SH-SY5Y (cell line): ENCODE measurements around the gene GATB.

ENCODE experiments used
- GATA2 ChIP-seq: IDR thresholded peaks from 2 replicates; pipeline ENCODE4 v1.6.1; 2011; ENCODE audit warnings: mild to moderate bottlenecking, low read depth, low read length
- GATA3 ChIP-seq: IDR thresholded peaks from 2 replicates; pipeline ENCODE4 v1.6.1; 2011; ENCODE audit warnings: low read depth, mild to moderate bottlenecking, low read length, moderate library complexity

Gene GATB

DNA sequence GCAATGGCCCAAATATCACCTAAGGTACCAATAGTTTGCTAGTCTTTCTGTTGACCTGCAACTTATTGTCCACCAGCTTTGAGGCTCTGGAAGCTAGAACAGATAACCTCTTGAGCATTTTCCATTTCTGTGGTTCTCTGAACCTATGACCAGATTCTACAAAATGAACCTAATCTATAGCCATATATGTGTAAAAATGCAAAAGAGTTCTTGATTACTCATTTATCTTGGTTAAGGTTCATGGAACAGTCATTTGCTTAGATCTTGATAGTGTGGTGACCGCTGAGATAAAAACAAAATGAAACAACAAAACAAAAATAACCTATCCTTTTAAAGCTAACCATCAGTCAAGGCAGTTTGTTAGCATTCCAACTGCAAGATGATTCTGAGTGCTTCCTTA lies 9.3 kb upstream of the GATB start:
- TF ChIP-seq GATA2 (no peak), GATA3 (no peak)

DNA sequence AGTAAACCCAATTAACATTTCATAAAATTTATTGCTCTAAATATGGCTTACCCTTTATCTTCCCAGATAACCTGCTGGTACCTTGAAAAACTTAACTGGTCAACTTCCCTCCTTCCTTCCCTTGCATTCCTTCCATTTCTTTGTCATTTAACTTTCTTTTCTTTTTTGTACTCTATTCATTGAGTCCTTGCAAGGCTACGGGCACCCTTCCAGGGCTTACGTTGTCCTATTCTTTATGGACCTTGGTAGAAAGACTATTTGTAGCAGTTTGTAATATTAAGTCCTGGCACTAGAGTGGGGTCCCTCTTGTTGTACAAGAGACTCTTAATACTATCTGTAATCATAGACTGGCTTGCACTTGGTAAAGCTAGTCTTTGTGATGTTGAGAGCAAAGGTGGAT lies 8.0 kb upstream of the GATB start:
- no peak for TF ChIP-seq GATA2
- TF ChIP-seq GATA3, result no peak

DNA sequence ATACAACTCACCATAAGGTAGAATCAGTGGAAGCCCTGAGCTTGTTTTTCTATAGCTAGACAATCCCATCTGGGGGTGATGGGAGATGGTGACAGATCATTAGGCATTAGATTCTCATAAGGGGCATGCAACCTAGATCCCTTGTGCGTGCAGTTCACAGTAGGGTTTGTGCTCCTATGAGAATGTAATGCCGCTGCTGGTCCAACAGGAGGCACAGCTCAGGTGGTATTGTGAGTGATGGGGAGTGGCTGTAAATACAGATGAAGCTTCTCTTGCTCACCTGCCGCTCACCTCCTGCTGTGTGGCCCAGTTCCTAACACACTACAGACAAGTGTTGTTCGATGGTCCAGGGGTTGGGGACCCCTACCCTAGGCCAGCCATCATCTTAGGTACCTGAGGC lies 5.9 kb upstream of the GATB start:
- no peak for TF ChIP-seq GATA2
- no peak for TF ChIP-seq GATA3

- TF ChIP-seq GATA3 (no peak), GATA2 (no peak)
Measured at GRCh38 chr4:151760002-151760401, 805 bp downstream of the GATB start.

DNA sequence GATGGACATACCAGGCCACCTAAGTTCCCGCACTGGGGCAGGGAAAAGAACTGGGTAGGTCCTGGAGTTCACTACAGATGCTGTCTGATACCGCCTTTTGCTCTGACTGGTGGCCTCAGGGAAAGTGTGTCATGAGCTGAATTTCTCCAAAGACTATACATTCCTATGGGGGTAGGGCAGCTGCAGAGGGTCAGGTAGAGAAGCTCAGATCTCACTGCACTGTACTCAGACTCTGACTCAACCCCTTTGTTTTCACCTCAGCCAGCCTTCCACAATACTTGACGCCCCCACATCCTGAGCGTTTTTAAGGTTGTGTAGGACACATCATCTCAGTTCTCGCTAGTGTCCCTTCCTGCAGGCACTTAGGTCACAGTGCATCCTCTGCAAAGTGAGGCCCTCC lies 7.8 kb downstream of the GATB start:
- TF ChIP-seq GATA2 (no peak), GATA3 (no peak)

DNA sequence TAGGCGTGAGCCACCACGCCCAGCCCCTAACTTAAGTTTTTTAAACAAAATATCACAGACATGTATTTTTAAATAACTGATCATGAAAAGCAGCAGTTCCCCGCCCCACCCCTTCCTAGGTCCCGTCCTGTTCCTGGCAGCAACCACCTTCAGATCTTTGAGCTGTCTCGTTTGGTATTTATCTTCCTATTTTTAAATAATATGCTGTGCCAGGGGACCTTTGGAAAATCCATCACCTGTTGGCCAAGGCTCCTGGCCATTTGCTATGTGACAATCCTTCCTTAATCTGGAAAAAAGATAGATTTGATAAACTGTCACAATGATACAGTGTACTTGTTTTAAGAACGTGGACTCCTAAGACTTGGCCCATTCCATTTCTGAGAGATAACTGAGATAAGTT lies 10.7 kb downstream of the GATB start:
- TF ChIP-seq GATA3, result no peak
- no peak for TF ChIP-seq GATA2

GRCh38 chr4:151745481-151746231 lies 15.2 kb downstream of the GATB start:
- 0 out of 2 replicates have a peak, but pooled peaks have one; percentile 23 for TF ChIP-seq GATA2
- no peak for TF ChIP-seq GATA3

GRCh38 chr4:151744614-151745013 lies 16.2 kb downstream of the GATB start:
- TF ChIP-seq GATA2 (no peak), GATA3 (no peak)

- TF ChIP-seq GATA3 (no peak), GATA2 (no peak)
Measured at GRCh38 chr4:151743894-151744293, 16.9 kb downstream of the GATB start.

DNA sequence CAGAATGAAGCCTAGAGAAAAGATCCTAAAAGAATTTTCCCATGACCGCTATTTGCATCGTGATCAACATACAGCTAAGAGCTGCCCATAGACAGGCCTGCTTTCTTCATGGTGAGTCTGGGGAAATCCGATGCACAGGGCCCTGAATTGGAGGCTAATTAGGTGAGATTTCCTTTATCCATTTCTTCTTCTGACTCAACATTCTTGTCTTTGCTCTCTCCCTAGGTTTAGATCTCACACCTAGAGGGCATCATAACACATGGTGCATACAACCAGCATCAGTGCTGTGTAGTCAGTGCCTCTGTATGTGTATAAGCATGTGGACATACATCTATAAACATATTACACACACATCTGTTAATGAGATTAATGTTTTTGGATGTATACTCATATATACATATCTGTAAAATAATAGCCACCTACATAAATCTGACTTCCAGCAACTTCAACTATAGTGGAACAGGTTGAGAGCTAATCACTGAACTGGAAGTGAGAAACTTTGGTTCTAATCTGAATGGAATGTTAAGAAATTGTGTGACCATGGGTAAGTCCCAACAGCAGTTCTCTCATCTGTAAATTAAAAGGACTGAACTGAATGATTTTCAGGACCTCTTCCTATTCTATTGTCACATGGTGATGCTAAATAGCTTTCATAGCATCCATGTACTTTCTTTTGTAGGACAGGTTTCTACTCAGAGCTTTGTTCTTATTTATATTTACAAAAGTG lies 17.5 kb downstream of the GATB start:
- no peak for TF ChIP-seq GATA2
- TF ChIP-seq GATA3, result no peak

DNA sequence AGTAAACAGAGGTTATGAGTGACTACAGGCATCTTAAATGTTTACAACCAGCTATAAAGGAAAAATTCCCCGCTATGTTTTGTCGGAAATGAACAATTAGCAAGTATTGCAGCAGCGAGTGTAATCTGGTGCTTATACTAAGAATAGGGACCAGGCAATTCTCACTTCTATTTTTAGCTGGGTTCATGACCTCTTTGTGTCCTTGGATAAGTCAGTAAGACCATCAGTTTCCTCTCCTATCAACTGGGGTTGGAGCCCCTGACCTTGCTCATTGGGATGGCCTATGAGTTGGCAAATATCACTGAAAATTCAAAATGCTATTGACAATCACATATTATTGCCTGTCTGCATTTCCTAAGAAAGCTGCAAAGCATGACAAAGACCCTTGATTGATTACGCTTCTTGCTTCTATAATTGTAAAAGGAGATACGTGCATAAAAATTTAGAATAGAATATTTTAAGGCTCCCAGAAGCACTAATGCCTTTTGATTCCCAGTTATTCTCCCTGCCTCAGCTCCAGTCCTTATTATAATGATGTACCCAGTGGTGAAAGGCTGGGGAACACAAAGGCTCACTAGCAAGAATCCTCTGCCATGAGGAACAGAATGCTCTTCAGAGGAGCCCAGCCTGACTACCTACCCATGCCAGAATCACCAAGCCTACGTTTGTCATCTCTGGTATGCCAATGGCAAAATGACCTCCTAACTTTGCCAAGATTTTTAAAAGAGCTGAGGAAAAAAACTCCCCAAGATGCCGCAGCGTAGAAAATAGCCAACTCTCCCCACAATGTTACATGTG lies 21.9 kb downstream of the GATB start:
- TF ChIP-seq GATA3 (no peak), GATA2 (no peak)

DNA sequence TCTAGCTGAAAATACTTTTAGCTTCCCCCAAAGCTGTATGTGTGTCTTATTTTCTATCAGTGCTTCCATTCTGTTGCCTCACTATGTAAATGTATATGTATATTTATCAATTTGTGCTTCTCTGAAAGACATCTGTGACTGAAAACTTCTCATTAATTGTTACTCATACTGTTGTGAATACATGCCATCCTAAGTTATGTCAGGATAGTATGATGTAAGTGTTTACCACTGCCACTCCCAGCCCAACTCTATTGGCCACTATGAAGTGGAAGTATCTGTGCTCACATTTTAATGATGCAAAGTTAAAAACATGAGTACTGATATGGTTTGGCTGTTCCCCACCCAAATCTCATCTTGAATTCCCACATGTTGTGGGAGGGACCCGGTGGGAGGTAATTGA lies 24.4 kb downstream of the GATB start:
- TF ChIP-seq GATA2 (no peak), GATA3 (no peak)

- no peak for TF ChIP-seq GATA2
- no peak for TF ChIP-seq GATA3
Measured at GRCh38 chr4:151729731-151730559, 30.9 kb downstream of the GATB start.

- TF ChIP-seq GATA2, result no peak
- no peak for TF ChIP-seq GATA3
Measured at GRCh38 chr4:151728679-151729078, 32.1 kb downstream of the GATB start.

DNA sequence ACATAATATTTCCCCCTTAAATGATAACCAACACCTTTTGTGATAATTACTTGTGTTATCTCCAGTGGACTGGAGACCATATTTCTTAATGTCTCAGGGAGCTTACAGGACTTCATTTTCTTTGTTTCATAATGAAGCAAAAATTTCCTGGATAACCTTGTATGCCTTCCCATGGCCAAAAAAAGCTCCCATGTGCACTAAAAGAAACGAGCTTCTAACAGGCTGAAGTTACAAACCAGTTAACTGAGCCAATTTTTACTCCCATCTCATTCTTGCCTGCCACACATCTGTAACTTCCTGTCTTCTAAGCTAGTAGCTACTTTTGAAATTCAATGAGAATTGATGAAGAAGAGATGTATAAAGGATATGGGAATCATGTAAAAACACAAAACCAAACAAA lies 32.8 kb downstream of the GATB start:
- TF ChIP-seq GATA3, result no peak
- no peak for TF ChIP-seq GATA2
